ENCODE measurements around the gene SORCS3. TPM values are rescaled to one million over a fixed set of nuclear protein-coding genes. Genes with fewer than 3 reads are reported as not detected.

The SORCS3 gene
- total and polyA plus RNA-seq, 2 of the 13 experiments (the other 11 are each of a cell fraction or from before 2014, with no cell fraction given): 0.07 TPM; not detected in 1

GRCh38 chr10:104689547-104689946, 48.5 kb downstream of the SORCS3 start (continued):
- TF ChIP-seq RERE (CRISPR knock-in tag; IDR thresholded peaks at IDR 0.05; ENCODE audit: low read depth): no peak

GRCh38 chr10:104690101-104690500, 49.0 kb downstream of the SORCS3 start:
- in situ Hi-C loops (cut with HindIII; ENCODE audit: extremely low pct_ligation_motif_present, low pct_unique_long_range_greater_than_20kb): no loop called here
- ATAC-seq (no peak), DNase-seq (ENCODE audit: low spot score) (no peak)
- TF ChIP-seq FOXC1 (CRISPR knock-in tag; IDR thresholded peaks at IDR 0.05; ENCODE audit: borderline replicate concordance) (no peak), ZFY (CRISPR knock-in tag; IDR thresholded peaks at IDR 0.05) (no peak), RNF219 (CRISPR knock-in tag; IDR thresholded peaks at IDR 0.05) (no peak), FLYWCH1 (CRISPR knock-in tag; IDR thresholded peaks at IDR 0.05) (no peak), ZNF460 (CRISPR knock-in tag; IDR thresholded peaks at IDR 0.05; ENCODE audit: borderline replicate concordance) (no peak), ZBTB46 (CRISPR knock-in tag; IDR thresholded peaks at IDR 0.05; ENCODE audit: borderline replicate concordance) (no peak), CENPX (CRISPR knock-in tag; IDR thresholded peaks at IDR 0.05) (no peak), MLXIP (CRISPR knock-in tag; IDR thresholded peaks at IDR 0.05; ENCODE audit: borderline replicate concordance) (no peak)

More at GRCh38 chr10:104690101-104690500, 49.0 kb downstream of the SORCS3 start:
- H3K4me1 ChIP-seq (ENCODE audit: insufficient read depth, low read length): no peaks in the 10 kb centered on the region
- no peaks in the 10 kb centered on the region for H4K20me1 ChIP-seq (ENCODE audit: insufficient read depth, low read length)
- H3K4me2 ChIP-seq (ENCODE audit: low read depth, low read length): no peak overlapping the region
- CTCF ChIA-PET (ENCODE audit: low intra/inter-chr PET ratio, low total read pairs): no interaction called here
- intact Hi-C loops (cut with micrococcal nuclease; ENCODE audit: unreplicated experiment): no loop called here
- H3K27ac ChIP-seq (ENCODE audit: extremely low read length, insufficient read depth, low read length): no peak overlapping the region
- H2AFZ ChIP-seq (ENCODE audit: low read length): no peak overlapping the region
- FAIRE-seq: no peak
- no peaks in the 10 kb centered on the region for H3K36me3 ChIP-seq (replicated peaks in 1 of 2; ENCODE audit: control insufficient read depth in 1 of 2, insufficient read depth in 2 of 2, low read length in 2 of 2)
- BruUV-seq (replicated peaks): no TSS peak
- no peaks in the 10 kb centered on the region for H3K79me2 ChIP-seq (ENCODE audit: insufficient read depth, low read length)
- no peaks in the 10 kb centered on the region; a peak in 1 of 5 replicates for H3K27me3 ChIP-seq (ENCODE audit: control insufficient read depth in 1 of 2, insufficient read depth in 2 of 2, low read length in 2 of 2)
- H3K9ac ChIP-seq (ENCODE audit: insufficient read depth, low read depth, low read length): no peak overlapping the region
- POLR2A ChIA-PET: no interaction called here
- H3K9me3 ChIP-seq (ENCODE audit: low read length): no peaks in the 10 kb centered on the region
- no peak overlapping the region for H3K4me3 ChIP-seq (replicated peaks in 1 of 3; ENCODE audit: insufficient read depth in 1 of 3, low read depth in 2 of 3, low read length in 3 of 3)
- 57% methylated on average over 1 of the region's 3 CpGs for WGBS (ENCODE audit: low lambda C conversion rate)

Measured in HepG2 (cell line).